Kidney capillary endothelial cell (primary cell): ENCODE data around the gene PRKN.
"Not testable (repeated sequence)": the region's sequence is repeated elsewhere in the genome, so short reads cannot be mapped to it uniquely, and the experiment has no call there.

ENCODE experiments used
- DNase-seq: peaks from one replicate; pipeline ENCODE4 v3.0.0-alpha.2; 2018; ENCODE audit warnings: low spot score

PRKN gene

DNA sequence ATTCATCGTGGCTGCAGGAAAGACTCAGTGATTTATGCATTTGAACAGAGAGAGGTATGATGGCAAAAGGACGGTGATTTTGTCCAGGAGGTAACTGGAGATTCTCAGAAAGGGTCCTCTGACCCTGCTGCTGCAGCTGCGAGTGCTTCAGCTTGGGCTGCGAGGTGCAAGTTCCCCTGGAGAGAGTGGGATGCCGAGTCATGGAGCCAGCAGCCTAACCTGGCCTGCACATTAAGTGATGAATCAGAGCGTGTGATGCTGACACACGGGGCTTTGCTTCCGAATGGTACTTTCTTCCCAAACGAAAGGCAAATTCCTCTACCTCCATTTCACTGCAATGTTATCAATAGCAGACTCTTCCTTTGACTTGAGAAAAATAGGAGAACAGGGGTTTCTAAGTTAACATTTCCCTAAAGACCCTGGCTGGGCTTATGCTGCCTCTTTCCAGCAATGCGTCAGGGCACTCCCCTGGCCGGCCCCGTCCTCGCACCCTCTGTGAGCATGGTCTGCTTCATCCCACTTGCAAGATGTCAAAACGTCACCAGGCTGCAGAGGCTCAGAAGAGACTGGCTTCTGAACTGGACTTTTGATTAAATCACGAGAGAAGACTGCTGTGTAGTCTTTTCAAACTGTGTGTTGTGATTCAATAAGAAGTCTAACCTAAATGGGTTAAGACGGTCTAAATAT lies 825.7 kb downstream of the PRKN start:
- no peak for DNase-seq

DNA sequence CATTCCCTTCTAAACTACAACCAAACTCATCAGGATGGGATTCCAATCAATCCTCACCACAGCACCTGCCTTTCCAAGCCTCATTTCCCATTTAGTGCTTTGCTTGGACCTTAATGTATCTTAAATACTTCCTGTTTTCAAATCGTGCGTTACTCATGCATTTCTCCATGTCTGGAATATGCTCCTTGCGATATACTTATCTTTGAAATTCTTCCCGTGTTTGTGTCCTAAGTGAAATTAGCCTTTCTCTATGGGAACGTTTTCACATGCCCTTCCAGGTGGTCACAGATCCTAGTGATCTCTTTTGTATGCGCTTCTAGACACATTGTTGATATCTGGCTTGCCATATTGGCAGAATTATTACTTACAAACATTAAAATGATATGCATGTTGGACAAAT lies 833.1 kb downstream of the PRKN start:
- DNase-seq: no peak

DNA sequence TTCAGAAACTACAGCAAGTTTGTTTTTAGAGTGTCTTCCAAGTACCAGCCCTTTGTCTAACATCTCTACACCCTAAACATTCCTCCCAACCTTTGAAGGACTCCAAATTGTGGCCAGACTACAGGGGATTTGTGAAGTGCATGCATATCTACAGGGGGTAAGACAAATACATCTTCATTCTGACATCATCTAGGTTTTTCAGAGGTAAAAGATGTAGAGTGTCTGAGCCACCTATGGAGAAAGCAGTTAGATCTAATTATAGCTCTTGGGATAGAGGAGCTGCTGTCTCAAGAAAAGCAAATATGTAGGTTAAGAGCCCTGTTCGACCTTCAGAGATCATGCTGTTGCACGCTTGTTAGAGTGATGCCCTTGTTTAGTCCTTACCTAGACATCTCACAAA lies 836.0 kb downstream of the PRKN start:
- DNase-seq: no peak

DNA sequence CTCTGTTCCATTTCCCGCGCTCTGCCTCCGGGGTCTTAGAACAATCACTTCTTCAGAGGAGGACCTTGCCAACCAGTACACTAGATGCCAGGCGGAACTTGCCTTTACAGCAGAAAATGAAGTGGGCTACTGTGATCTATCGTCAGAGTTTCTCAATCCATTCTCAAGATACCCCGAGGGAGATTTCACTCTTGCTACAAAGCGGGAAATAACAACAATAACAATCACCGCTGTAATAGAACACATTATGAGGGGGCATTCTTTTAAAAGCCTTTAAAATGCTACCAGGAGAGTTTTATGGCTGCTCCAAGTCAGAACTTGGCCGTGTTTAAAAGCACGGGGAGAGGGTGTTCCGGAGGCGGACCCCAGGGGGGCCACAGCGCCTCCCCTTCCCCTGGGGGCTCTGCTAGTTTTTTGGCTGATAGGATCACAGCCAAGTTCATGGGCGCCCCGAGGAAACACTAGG lies 836.7 kb downstream of the PRKN start:
- no peak for DNase-seq

DNA sequence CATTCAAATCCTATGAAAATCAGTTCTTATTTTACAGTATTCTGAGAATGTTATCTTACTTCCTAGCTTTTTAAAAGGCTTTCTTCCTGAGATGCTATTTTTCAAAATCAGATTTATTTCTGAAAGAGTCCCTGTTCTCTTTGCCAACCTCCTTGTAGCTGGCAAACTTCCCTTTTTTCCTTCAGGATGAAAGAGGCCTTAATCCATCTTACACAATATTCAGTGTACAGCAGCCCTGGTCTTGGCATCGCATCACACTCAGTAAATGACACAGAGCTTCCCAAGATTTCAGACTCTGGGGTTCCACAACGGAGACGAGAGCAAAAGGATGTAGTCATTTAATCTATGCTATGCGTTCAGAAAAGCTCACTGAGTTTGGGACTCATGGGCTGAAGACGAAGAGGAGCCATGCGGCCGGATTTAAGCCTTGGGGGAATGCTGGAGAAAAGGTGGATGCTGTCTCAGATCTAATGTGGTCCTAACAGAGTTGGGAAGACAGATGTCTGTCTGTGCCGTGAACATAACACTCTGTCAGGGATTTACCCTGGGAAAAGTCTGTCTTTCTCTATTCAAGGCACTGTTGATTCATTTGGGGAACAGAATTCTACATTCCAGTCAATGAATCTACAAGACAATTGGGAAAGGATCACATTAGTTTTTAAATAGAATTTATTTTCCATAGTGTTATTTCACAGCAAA lies 837.3 kb downstream of the PRKN start:
- no peak for DNase-seq

DNA sequence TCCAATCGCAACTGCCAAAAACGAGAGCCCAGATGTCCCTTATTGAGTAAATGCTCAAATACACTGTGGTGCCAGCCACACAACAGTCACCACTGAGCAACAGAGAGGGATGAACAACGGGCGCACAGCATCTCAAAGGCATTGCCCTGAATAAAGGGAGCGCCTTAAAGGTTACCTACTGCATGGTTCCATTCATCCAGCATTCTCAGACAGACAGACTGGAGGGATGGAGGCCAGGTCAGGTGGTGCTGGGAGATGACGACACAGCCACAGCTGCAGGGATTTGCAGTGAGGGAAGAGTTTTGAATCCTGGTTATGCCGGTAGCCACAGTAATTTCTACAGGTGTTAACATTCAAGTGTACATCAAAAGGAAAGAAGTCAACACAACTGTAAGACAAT lies 838.2 kb downstream of the PRKN start:
- DNase-seq: no peak

DNA sequence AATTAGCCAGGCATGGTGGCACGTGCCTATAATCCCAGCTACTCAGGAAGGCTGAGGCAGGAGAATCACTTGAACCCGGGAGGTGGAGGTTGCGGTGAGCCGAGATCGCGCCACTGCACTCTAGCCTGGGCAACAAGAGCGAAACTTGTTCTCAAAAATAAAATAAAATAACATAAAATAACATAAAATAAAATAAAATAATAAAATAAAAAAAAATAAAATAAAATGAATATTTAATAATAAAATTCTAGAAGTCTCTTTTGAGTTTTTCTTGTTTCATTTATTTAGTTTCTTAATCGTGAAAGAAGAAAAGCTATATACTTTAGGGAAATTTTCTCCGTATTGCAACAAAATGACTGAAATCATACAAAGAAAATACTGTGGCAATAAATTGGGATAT lies 841.0 kb downstream of the PRKN start:
- not testable (repeated sequence) for DNase-seq

DNA sequence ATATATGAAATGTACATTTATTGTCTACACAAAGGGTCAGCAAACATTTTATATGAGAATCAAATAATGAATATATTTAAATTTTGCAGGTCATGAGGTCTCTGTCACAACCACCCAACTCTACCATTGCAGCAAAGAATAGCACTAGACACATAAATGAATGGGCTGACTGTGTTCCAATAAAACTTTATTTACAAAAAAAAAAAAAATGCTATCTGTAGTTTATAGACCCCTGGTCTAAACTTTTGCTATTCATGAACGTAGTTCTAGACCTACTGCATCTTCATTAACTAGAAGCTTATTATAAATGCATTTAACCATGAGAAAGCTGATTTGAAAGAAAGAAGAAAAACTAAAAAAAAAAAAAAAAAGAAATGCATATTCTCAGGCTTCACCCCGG lies 842.8 kb downstream of the PRKN start:
- no peak for DNase-seq

DNA sequence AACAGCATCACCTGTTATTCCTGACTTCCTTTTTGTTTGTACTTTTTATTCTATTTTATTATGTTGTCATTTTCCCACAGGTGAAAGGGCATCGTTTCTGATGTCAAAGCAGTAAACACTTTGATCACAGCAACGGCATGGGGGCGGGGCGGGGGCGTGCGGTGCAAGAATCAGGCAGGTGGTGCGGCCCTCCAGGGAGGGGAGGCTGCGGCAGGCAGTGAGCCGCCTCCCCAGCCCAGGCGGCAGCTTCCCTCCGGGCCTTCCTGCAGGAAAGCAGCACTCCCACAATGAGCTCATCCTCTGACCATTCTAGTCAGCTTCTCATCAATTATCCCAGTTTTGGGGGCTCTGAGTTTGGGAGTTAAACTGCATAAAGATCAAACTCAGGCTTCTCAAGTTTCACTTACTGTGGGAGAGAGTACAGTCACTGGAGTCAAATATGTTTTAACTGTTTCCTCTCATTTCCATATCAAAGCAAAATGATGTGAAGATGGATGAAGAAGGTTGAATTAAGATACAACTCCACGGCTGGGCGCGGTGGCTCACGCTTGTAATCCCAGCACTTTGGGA lies 845.3 kb downstream of the PRKN start:
- DNase-seq: no peak

DNA sequence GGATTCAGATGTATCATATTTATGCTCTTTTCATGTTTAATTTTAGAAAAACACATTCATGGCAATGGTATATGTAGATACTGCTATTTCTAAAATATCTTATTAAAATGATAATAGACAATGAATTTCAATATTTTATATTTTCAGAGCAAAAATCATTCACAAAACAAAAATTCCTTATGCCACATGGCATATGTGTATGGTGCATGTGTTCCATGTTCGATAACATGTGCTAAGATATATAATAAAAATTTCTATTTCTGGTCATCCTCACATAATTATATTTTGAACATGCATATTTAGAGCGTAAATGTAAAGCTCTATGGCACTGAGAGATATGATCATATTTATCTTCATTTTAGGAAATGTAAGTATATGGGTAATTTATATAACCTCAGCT lies 847.5 kb downstream of the PRKN start:
- DNase-seq: no peak

DNA sequence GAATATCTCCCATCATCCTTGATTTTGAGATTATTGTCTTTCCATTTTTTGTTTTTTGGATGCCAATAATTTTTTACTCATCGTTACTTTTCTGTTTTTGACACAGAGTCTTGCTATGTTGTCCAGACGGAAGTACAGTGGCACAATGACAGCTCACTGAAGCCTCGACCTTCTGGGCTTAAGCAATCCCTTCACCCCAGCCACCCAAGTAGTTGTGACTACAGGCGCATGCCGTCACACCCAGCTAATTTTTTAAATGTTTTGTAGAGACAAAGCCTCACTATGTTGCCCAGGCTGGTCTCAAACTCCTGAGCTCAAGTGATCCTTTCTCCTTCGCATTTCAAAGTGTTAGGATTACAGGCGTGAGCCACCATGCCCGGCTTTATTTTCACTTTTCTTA lies 851.3 kb downstream of the PRKN start:
- no peak for DNase-seq

DNA sequence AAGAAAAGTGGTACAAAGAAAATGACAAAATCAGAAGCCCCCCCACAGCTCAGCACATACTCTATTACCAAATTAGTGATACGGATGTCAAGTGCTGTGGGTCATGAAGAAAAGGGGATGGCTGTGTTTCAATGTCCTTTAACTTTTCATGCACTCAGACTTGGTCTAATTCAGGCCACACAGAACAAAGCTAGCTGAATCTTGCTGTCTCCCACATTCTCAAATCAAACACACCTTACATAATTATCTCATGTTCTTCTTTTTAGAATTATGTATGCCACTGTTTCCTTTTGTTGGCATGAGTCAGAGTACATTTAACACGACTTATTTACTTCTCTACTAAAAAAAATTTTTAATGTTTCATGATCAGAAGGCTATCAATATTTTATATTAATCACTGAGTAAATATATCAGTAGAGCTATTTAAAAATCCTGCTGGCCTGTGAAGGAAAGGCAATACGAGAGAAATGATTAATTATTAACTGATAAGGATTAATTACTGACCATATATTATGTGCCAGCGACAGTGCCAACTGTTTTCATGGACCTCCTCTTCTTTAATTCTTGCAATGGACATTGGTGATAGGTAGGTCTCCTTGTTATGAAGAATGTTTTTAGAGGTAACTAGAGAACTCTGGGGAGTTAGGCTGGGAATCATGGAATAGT lies 857.2 kb downstream of the PRKN start:
- DNase-seq: no peak

DNA sequence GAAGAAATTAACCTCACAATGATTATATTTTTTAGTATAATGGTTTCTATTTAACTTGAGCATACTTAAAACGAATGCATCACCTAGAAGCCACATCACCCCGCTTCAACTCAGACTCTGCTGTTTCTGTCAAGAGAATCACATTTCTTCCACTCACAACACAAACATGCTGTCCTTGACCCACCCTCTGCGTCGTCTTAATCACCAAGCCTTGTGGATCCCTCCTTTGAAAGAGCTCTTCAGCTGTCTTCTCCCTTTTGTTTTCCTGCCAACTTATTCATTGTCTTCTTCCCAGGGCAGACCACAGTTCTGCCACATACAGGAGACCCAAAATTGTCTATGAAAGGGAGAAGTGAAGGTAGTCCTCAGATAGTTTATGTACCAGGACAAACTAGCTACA lies 858.1 kb downstream of the PRKN start:
- DNase-seq: no peak

DNA sequence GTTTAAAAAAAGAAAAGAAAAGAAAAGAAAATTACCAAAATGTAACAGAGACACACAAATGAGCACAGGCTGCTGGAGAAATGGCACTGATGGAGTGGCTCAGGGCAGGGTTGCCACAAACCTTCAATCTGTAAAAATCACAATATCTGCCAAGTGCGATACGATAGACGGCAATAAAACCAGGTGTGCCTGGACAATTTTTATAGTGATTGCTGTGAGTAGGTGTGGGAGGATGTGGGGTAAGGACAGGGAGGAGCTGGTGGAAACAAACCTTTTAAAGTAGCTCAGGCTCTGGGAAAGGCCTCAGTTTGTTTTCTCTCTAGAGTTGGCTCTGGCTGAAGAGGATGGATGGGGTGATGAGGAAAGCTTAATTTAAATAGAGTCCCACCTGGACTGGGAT lies 861.0 kb downstream of the PRKN start:
- no peak for DNase-seq

DNA sequence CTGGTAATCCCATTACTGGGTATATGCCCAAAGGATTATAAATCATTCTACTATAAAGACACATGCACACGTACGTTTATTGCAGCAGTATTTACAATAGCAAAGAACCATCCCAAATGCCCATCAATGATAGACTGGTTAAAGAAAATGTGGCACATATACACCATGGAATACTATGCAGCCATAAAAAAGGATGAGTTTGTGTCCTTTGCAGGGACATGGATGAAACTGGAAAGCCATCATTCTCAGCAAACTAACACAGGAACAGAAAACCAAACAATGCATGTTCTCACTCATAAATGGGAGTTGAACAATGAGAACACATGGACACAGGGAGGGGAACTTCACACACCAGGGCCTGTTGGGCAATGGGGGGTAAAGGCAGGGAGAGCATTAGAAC lies 866.5 kb downstream of the PRKN start:
- DNase-seq: not testable (repeated sequence)

DNA sequence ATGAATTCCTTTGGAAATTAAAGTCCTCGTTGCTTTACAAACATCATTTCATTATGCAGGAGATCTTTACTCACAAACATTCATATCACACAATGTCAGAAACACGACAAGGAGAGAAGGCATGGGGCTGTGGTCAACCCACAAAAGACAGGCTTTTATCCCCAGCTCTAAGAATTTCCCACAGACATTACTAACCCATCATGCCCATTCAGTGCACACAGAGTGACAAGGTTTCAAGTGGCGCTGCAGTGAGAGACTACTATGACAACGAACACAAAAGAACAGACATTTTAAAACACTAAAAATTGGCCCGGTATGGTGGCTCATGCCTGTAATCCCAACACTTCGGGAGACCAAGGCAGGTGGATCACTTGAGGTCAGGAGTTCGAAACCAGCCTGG lies 873.9 kb downstream of the PRKN start:
- DNase-seq: no peak

DNA sequence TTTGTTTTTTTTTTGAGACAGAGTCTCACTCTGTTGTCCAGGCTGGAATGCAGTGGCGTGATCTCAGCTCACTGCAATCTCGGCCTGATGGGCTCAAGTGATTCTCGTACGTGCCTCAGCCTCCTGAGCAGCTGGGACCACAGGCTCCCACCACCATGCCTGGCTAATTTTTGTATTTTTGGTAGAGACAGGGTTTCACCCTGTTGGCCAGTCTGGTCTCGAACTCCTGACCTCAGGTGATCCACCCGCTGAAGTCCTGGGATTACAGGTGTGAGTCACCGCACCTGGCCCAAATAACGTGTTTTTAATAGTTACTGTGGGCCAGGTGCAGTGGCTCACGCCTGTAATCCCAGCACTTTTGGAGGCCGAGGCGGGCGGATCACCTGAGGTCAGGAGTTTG lies 876.1 kb downstream of the PRKN start:
- DNase-seq: not testable (repeated sequence)

DNA sequence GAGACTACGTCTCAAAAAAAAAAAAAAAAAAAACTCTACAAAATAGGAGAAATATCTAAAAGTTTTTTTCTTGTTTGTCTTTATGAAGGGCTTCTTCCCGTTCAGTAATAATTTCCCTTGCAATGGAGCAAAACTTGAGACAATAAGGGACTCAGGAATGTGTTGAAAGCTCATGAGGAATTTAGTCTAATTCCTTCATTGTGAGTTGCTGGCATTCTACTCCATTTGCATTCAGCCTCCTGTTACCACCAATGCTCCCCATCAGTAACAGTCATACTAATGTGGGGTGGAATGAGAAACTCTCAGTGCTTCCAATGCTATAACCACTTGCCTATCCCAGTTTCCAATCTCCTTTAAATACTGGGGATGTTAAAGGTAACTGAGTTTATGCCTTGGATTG lies 877.0 kb downstream of the PRKN start:
- DNase-seq: no peak

DNA sequence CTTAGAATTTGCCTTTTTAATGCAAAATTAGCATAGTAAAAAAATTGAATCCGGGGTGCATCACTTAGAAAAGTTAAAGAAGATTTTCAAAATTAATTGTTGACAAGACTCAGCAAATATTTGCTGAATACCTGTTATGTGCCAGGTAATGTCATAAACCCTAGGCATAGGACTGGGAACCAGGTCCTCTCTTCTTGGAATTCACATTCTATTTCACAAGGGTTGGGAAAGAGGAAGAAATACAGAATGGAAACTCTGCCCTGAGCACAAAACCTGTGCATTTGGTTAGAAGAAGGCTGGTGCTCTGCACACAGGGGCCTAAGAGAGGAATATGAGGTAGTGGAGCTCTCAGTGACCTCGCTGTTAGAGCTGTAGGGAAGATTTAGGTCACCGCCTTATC lies 879.9 kb downstream of the PRKN start:
- no peak for DNase-seq

DNA sequence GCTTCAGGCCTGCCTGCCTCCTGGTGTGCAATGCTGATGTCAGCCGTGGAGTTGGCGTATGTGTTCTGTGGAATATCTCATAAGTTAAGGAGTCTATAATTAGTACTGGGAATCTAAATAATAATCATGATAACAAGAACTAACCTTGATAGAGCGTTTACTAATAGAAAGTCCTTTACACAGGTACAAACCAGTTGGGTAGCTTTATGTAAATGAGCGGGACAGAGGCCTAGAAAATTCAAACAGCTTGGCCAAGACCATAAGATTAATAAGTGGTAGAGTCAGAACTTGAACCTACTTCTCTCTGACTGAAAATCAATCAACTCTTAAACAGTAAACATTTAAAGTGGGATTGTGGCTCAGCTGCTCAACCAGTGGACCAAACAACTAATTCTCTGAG lies 882.8 kb downstream of the PRKN start:
- no peak for DNase-seq

DNA sequence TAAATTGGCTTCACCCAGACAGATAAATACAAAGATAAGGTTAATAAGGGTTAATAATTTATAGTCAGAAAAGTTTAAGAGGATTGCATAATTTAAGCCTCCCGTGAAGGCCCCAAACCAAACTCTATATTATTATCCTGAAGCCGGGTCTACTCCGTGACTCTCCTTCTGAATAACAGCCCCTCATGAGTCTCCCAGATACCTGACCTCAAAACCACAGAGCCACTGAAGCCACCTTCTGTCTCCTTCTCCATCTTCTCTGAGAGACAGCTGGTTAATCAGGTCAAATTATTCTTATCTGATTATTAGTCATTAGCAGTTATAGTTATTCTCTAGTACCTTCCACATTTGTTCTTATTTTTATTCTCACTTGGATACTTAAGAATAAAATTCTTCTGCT lies 884.5 kb downstream of the PRKN start:
- no peak for DNase-seq

DNA sequence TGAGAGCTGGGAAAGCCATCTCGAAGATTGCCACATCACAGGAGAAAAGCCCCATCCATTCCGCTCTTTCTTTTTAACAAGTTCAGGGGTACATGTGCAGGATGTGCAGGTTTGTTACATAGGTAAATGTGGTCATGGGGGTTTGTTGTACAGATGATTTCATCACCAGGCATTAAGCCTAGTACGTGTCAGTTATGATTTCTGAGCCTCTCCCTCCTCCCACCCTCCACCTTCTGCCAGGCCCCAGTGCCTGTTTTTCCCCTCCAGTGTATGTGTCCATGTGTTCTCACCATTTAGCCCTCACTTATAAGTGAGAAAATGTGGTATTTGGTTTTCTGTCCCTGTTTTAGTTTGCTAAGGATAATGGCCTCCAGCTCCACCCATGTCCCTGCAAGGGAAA lies 887.2 kb downstream of the PRKN start:
- DNase-seq: no peak
